HK-2 (cell line): ENCODE measurements around the gene KCP.

Experiments used
- DNase-seq: peaks from one replicate; pipeline ENCODE4 v3.0.0-alpha.2; 2018; ENCODE audit not compliant: unreplicated experiment

The KCP gene

GRCh38 chr7:128827971-128828711 lies 82.4 kb downstream of the KCP start:
- DNase-seq, result peak; percentile 68

- DNase-seq, result peak; percentile 89
Observed at GRCh38 chr7:128827248-128827958, 83.1 kb downstream of the KCP start.

- no peak for DNase-seq
Observed at GRCh38 chr7:128826916-128827247, 83.6 kb downstream of the KCP start.
